NCI-H526 (cell line): Measurements from ENCODE around the gene LRRC46.

ENCODE experiments used
- DNase-seq, 2 experiments: peaks; one replicate each; lab custom pipeline; 2025; lab: John Stamatoyannopoulos, UW

The LRRC46 gene

GRCh38 chr17:47831934-47832327 lies 461 bp downstream of the LRRC46 start:
- no peak for DNase-seq

- DNase-seq, result no peak
Observed at GRCh38 chr17:47834756-47835155, 3.3 kb downstream of the LRRC46 start.

- no peak for DNase-seq
Observed at GRCh38 chr17:47836601-47837000, 5.1 kb downstream of the LRRC46 start.

GRCh38 chr17:47837401-47838039 lies 6.0 kb downstream of the LRRC46 start:
- no peak for DNase-seq

- no peak for DNase-seq
Observed at GRCh38 chr17:47838636-47839035, 7.2 kb downstream of the LRRC46 start.

GRCh38 chr17:47839071-47839470 lies 7.6 kb downstream of the LRRC46 start:
- no peak for DNase-seq

- no peak for DNase-seq
Observed at GRCh38 chr17:47840001-47840741, 8.7 kb downstream of the LRRC46 start.

GRCh38 chr17:47840742-47841487 lies 9.4 kb downstream of the LRRC46 start, which contains the start of gene SCRN2:
Gene SCRN2, minus strand, starts transcription at chr17:47841273. Its CDS starts 430 bp downstream, at chr17:47840843.
- DNase-seq, result peak; percentile 72 to 95

GRCh38 chr17:47841488-47842291 lies 10.2 kb downstream of the LRRC46 start:
- no peak for DNase-seq

GRCh38 chr17:47843391-47843730 lies 11.9 kb downstream of the LRRC46 start:
- no peak for DNase-seq

- no peak for DNase-seq
Observed at GRCh38 chr17:47844227-47844626, 12.8 kb downstream of the LRRC46 start.

GRCh38 chr17:47844814-47845715 lies 13.6 kb downstream of the LRRC46 start:
- DNase-seq, result peak in 1 of 2 experiments; percentile 37

- no peak for DNase-seq
Observed at GRCh38 chr17:47845716-47846075, 14.2 kb downstream of the LRRC46 start.

GRCh38 chr17:47846716-47847340 lies 15.4 kb downstream of the LRRC46 start:
- DNase-seq, result peak in 1 of 2 experiments; percentile 30

- peak in 1 of 2 experiments; percentile 77 for DNase-seq
Observed at GRCh38 chr17:47847341-47848197, 16.1 kb downstream of the LRRC46 start.

- peak in 1 of 2 experiments; percentile 64 for DNase-seq
Observed at GRCh38 chr17:47848198-47848513, 16.7 kb downstream of the LRRC46 start.

GRCh38 chr17:47850373-47850691 lies 18.9 kb downstream of the LRRC46 start:
- DNase-seq, result no peak

GRCh38 chr17:47850692-47851573 lies 19.5 kb downstream of the LRRC46 start, which contains the start of gene SP6:
Gene SP6, minus strand, starts transcription at chr17:47851163. Its CDS starts 2,734 bp downstream, at chr17:47848429.
- peak; percentile 62 to 95 for DNase-seq

- no peak for DNase-seq
Observed at GRCh38 chr17:47851764-47852112, 20.3 kb downstream of the LRRC46 start.
